HEK293 (cell line): ENCODE measurements around the gene PKLR.

Experiments
- CTCF ChIA-PET: fragments of 350-600 bp; formaldehyde crosslinking; extraction: SDS; loops from one replicate; lab custom pipeline; 2021; ENCODE audit warnings: antibody characterized with exemption; lab: Yijun Ruan, JAX
- POLR2A ChIA-PET: fragments of 300-600 bp; formaldehyde crosslinking; extraction: SDS; loops from one replicate; lab custom pipeline; 2020; ENCODE audit warnings: antibody characterized with exemption, inconsistent platforms; lab: Yijun Ruan, JAX
- H3K27ac ChIP-seq: fragments of 200-500 bp; sonication (Bioruptor generic); 2 replicates; pipeline ENCODE4 v1.5.1; 2014; ENCODE audit warnings: low read depth, low read length, control low read depth, inconsistent platforms; ENCODE audit errors: extremely low read depth
- H3K36me3 ChIP-seq, 2 experiments: fragments of 200-500 bp in 1 of 2; sonication (Bioruptor generic) in 1 of 2; 1 replicate in 1 of 2; 2 replicates in 1 of 2; pipeline ENCODE4 v1.5.1; 2014 to 2017; ENCODE audit warnings: inconsistent platforms in 2 of 2, low read length in 2 of 2; ENCODE audit not compliant: control insufficient read depth in 2 of 2, insufficient read depth in 1 of 2
- H3K4me1 ChIP-seq: fragments of 200-500 bp; sonication (Bioruptor generic); 2 replicates; pipeline ENCODE4 v1.5.1; 2014; ENCODE audit warnings: mild to moderate bottlenecking, low read length, inconsistent platforms; ENCODE audit not compliant: control insufficient read depth, insufficient read depth
- H3K4me3 ChIP-seq: 2 replicates; pipeline ENCODE4 v1.5.1; 2011; ENCODE audit warnings: low read depth, mild to moderate bottlenecking, control low read depth, low read length, moderate library complexity
- H3K9me3 ChIP-seq: fragments of 200-500 bp; sonication (Bioruptor generic); 2 replicates; pipeline ENCODE4 v1.5.1; 2014; ENCODE audit warnings: low read depth, low read length, inconsistent platforms; ENCODE audit not compliant: control insufficient read depth, insufficient read depth
- HOXC10 ChIP-seq: sonication (generic); formaldehyde crosslinking; IDR thresholded peaks from 2 replicates; pipeline ENCODE4 v1.8.1; 2023; ENCODE audit warnings: mild to moderate bottlenecking, missing genetic modification reagents
- KLF10 ChIP-seq: fragments of 450-650 bp; IDR thresholded peaks from 2 replicates; pipeline ENCODE4 v1.5.1; 2018; ENCODE audit warnings: missing biosample characterization, mild to moderate bottlenecking, missing genetic modification characterization
- KLF9 ChIP-seq: fragments of 450-650 bp; formaldehyde crosslinking; IDR thresholded peaks from 2 replicates; pipeline ENCODE4 v1.5.1; 2016; ENCODE audit warnings: missing biosample characterization, missing genetic modification characterization, low read depth
- ZBTB1 ChIP-seq: fragments of 450-650 bp; formaldehyde crosslinking; IDR thresholded peaks from 2 replicates; pipeline ENCODE4 v1.5.1; 2016; ENCODE audit warnings: missing biosample characterization, missing genetic modification characterization
- ZBTB10 ChIP-seq: fragments of 450-650 bp; formaldehyde crosslinking; IDR thresholded peaks from 2 replicates; pipeline ENCODE4 v1.5.1; 2016; ENCODE audit warnings: missing biosample characterization, missing genetic modification characterization
- ZEB2 ChIP-seq: fragments of 450-650 bp; formaldehyde crosslinking; IDR thresholded peaks from 2 replicates; pipeline ENCODE4 v1.5.1; 2016; ENCODE audit warnings: missing biosample characterization, missing genetic modification characterization
- ZFHX2 ChIP-seq: fragments of 450-650 bp; formaldehyde crosslinking; conservative IDR thresholded peaks from 2 replicates; pipeline ENCODE4 v1.5.1; 2016; ENCODE audit warnings: missing biosample characterization, missing genetic modification characterization
- ZNF23 ChIP-seq: fragments of 450-650 bp; formaldehyde crosslinking; IDR thresholded peaks from 2 replicates; pipeline ENCODE4 v1.5.1; 2016; ENCODE audit warnings: missing biosample characterization, missing genetic modification characterization, borderline replicate concordance
- ZNF292 ChIP-seq: fragments of 450-650 bp; formaldehyde crosslinking; IDR thresholded peaks from 2 replicates; pipeline ENCODE4 v1.5.1; 2016; ENCODE audit warnings: low read depth, missing biosample characterization, missing genetic modification characterization, borderline replicate concordance
- ZNF341 ChIP-seq: fragments of 450-650 bp; formaldehyde crosslinking; IDR thresholded peaks from 2 replicates; pipeline ENCODE4; 2016; ENCODE audit warnings: low read depth, missing biosample characterization, missing genetic modification characterization
- ZNF350 ChIP-seq: fragments of 450-650 bp; formaldehyde crosslinking; IDR thresholded peaks from 2 replicates; pipeline ENCODE4 v1.5.0; 2017; ENCODE audit warnings: missing biosample characterization, mild to moderate bottlenecking, missing genetic modification characterization
- ZNF664 ChIP-seq: fragments of 450-650 bp; formaldehyde crosslinking; IDR thresholded peaks from 2 replicates; pipeline ENCODE4 v1.5.1; 2016; ENCODE audit warnings: missing biosample characterization, missing genetic modification characterization
- ZNF677 ChIP-seq: fragments of 450-650 bp; IDR thresholded peaks from 2 replicates; pipeline ENCODE4 v1.5.0; 2018; ENCODE audit warnings: missing biosample characterization, mild to moderate bottlenecking, missing genetic modification characterization, moderate library complexity
- ZNF777 ChIP-seq: fragments of 450-650 bp; formaldehyde crosslinking; IDR thresholded peaks from 2 replicates; pipeline ENCODE4 v1.5.1; 2017; ENCODE audit warnings: missing biosample characterization, missing genetic modification characterization, borderline replicate concordance
- ZNF837 ChIP-seq: fragments of 450-650 bp; formaldehyde crosslinking; IDR thresholded peaks from 2 replicates; pipeline ENCODE4 v1.5.1; 2016; ENCODE audit warnings: missing biosample characterization, missing genetic modification characterization
- ZSCAN16 ChIP-seq: fragments of 450-650 bp; formaldehyde crosslinking; IDR thresholded peaks from 2 replicates; pipeline ENCODE4 v1.5.1; 2016; ENCODE audit warnings: missing biosample characterization, missing genetic modification characterization
- TF ChIP-seq, protein P1 (sequence below): fragments of 450-650 bp; formaldehyde crosslinking; IDR thresholded peaks from 2 replicates; pipeline ENCODE4 v1.5.1; 2017; ENCODE audit warnings: missing biosample characterization, missing genetic modification characterization
- TF ChIP-seq, protein P2 (sequence below): fragments of 450-650 bp; formaldehyde crosslinking; IDR thresholded peaks from 2 replicates; pipeline ENCODE4 v1.5.1; 2016; ENCODE audit warnings: missing biosample characterization, missing genetic modification characterization, low read depth
- TF ChIP-seq, protein P3 (sequence below): fragments of 450-650 bp; formaldehyde crosslinking; IDR thresholded peaks from 2 replicates; pipeline ENCODE4 v1.5.1; 2016; ENCODE audit warnings: missing biosample characterization, missing genetic modification characterization, borderline replicate concordance
- TF ChIP-seq, protein P4 (sequence below): fragments of 450-650 bp; formaldehyde crosslinking; IDR thresholded peaks from 2 replicates; pipeline ENCODE4 v1.5.1; 2016; ENCODE audit warnings: missing biosample characterization, missing genetic modification characterization

PKLR gene

GRCh38 chr1:155316922-155317321 is 15.7 kb upstream of the PKLR start:
- H3K27ac ChIP-seq, result no peak overlapping the region
- POLR2A ChIA-PET, result interaction anchor here (0.7 to 1.7 kb wide), 5 partner anchors 44 to 72 kb away, joined by 3 to 4 read pairs (median 4); partner anchors contain the start of genes CLK2 and SCAMP3

GRCh38 chr1:155313261-155313660 is 12.0 kb upstream of the PKLR start:
- CTCF ChIA-PET, result interaction anchor here (0.7 kb wide), 1 partner anchor 36 kb away, joined by 3 read pairs; no protein-coding TSS in a partner anchor
- Histone ChIP-seq H3K36me3 (peaks cover 47 to 70% of the 10 kb centered on the region in 2 experiments), H3K9me3 (no peaks in the 10 kb centered on the region), H3K4me3 (no peak overlapping the region), H3K27ac (no peak overlapping the region), H3K4me1 (peaks cover 5% of the 10 kb centered on the region; the same call in 1 of the 2 replicates)
- POLR2A ChIA-PET, result interaction anchor here (0.9 to 1.2 kb wide), 2 partner anchors 8 to 10 kb away, joined by 3 read pairs; no protein-coding TSS in a partner anchor
- no peak for TF ChIP-seq ZNF341 (tag by site-specific recombination)
- no peak for TF ChIP-seq ZEB2 (tag by site-specific recombination)
- no peak for TF ChIP-seq KLF9 (tag by site-specific recombination)
- TF ChIP-seq ZBTB1 (tag by site-specific recombination), result no peak
- TF ChIP-seq, protein P1, sequence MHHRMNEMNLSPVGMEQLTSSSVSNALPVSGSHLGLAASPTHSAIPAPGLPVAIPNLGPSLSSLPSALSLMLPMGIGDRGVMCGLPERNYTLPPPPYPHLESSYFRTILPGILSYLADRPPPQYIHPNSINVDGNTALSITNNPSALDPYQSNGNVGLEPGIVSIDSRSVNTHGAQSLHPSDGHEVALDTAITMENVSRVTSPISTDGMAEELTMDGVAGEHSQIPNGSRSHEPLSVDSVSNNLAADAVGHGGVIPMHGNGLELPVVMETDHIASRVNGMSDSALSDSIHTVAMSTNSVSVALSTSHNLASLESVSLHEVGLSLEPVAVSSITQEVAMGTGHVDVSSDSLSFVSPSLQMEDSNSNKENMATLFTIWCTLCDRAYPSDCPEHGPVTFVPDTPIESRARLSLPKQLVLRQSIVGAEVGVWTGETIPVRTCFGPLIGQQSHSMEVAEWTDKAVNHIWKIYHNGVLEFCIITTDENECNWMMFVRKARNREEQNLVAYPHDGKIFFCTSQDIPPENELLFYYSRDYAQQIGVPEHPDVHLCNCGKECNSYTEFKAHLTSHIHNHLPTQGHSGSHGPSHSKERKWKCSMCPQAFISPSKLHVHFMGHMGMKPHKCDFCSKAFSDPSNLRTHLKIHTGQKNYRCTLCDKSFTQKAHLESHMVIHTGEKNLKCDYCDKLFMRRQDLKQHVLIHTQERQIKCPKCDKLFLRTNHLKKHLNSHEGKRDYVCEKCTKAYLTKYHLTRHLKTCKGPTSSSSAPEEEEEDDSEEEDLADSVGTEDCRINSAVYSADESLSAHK, result no peak
- TF ChIP-seq ZNF350, result no peak
- TF ChIP-seq, protein P2, sequence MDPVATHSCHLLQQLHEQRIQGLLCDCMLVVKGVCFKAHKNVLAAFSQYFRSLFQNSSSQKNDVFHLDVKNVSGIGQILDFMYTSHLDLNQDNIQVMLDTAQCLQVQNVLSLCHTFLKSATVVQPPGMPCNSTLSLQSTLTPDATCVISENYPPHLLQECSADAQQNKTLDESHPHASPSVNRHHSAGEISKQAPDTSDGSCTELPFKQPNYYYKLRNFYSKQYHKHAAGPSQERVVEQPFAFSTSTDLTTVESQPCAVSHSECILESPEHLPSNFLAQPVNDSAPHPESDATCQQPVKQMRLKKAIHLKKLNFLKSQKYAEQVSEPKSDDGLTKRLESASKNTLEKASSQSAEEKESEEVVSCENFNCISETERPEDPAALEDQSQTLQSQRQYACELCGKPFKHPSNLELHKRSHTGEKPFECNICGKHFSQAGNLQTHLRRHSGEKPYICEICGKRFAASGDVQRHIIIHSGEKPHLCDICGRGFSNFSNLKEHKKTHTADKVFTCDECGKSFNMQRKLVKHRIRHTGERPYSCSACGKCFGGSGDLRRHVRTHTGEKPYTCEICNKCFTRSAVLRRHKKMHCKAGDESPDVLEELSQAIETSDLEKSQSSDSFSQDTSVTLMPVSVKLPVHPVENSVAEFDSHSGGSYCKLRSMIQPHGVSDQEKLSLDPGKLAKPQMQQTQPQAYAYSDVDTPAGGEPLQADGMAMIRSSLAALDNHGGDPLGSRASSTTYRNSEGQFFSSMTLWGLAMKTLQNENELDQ (tag by site-specific recombination), result no peak
- no peak for TF ChIP-seq HOXC10 (CRISPR knock-in tag)
- no peak for TF ChIP-seq ZNF837
- TF ChIP-seq ZFHX2 (tag by site-specific recombination), result no peak

More at GRCh38 chr1:155316922-155317321, 15.7 kb upstream of the PKLR start:
- H3K4me1 ChIP-seq, result no peaks in the 10 kb centered on the region
- no peak for TF ChIP-seq ZNF677
- TF ChIP-seq ZSCAN16, result no peak
- TF ChIP-seq ZNF777, result no peak
- no peak for TF ChIP-seq ZNF664 (tag by site-specific recombination)
- no peak for TF ChIP-seq ZNF23 (tag by site-specific recombination)
- no peak for TF ChIP-seq ZBTB10 (tag by site-specific recombination)
- no peak for TF ChIP-seq KLF10 (tag by site-specific recombination)
- TF ChIP-seq, protein P3, sequence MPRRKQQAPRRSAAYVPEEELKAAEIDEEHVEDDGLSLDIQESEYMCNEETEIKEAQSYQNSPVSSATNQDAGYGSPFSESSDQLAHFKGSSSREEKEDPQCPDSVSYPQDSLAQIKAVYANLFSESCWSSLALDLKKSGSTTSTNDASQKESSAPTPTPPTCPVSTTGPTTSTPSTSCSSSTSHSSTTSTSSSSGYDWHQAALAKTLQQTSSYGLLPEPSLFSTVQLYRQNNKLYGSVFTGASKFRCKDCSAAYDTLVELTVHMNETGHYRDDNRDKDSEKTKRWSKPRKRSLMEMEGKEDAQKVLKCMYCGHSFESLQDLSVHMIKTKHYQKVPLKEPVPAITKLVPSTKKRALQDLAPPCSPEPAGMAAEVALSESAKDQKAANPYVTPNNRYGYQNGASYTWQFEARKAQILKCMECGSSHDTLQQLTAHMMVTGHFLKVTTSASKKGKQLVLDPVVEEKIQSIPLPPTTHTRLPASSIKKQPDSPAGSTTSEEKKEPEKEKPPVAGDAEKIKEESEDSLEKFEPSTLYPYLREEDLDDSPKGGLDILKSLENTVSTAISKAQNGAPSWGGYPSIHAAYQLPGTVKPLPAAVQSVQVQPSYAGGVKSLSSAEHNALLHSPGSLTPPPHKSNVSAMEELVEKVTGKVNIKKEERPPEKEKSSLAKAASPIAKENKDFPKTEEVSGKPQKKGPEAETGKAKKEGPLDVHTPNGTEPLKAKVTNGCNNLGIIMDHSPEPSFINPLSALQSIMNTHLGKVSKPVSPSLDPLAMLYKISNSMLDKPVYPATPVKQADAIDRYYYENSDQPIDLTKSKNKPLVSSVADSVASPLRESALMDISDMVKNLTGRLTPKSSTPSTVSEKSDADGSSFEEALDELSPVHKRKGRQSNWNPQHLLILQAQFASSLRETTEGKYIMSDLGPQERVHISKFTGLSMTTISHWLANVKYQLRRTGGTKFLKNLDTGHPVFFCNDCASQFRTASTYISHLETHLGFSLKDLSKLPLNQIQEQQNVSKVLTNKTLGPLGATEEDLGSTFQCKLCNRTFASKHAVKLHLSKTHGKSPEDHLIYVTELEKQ (tag by site-specific recombination), result no peak
- TF ChIP-seq ZNF292 (tag by site-specific recombination), result no peak
- TF ChIP-seq, protein P4, sequence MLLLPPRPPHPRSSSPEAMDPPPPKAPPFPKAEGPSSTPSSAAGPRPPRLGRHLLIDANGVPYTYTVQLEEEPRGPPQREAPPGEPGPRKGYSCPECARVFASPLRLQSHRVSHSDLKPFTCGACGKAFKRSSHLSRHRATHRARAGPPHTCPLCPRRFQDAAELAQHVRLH (tag by site-specific recombination), result no peak
- no peaks in the 10 kb centered on the region for H3K9me3 ChIP-seq
- H3K36me3 ChIP-seq, result peaks cover 34 to 83% of the 10 kb centered on the region in 2 experiments
- CTCF ChIA-PET, result interaction anchor here (1.0 to 3.7 kb wide), 2 partner anchors 9 to 66 kb away, joined by 3 to 23 read pairs; no protein-coding TSS in a partner anchor
- no peak overlapping the region for H3K4me3 ChIP-seq
